Hematopoietic multipotent progenitor cell treated with erythropoietin and hydrocortisone succinate and interleukin-3 and kit ligand, for 4 days (in vitro differentiated cells): ENCODE measurements around the gene CUBN.
A peak's percentile ranks its signal among the peaks of the same experiment; 100 is the strongest.

Experiments
- DNase-seq: peaks from one replicate; pipeline ENCODE4 v3.0.0-alpha.2; 2015

Gene CUBN

DNA sequence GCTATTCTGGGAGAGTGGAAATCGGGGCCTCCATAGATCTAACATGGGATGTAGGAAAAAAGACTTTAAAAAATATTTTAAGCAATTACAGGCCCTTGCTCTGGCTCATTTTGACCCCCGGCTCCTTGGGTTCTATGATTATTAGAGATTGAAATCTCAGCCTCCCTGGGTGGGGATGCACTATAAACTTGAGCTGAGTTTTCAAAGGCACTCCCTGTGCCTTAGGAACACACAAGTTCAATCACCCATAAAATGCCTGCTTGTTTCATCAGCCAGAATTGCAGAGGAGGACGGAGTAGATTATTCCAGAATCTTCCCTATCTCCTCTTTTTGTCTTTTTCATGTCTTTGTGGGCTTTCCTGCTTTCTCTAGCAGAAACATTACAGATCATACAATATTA lies 145.4 kb downstream of the CUBN start:
- DNase-seq: no peak

DNA sequence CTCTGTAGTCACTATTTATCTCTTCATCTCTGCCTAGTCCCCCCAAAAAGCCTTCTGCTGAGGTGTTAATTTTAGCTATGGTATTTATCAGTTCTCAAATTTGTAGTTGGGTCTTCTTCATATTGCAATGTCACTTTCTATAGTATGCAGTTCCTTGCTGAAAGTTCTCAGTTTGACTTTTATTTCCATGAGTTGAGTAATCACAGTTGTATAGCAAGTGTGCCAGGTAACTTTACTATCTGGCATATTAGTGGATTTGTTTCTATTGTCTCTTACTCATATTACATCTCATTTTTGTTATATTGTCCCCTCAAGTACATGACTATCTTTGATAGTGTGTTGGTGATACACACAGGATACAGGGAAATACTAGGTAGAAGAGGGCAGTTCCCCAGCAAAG lies 152.8 kb downstream of the CUBN start:
- no peak for DNase-seq

DNA sequence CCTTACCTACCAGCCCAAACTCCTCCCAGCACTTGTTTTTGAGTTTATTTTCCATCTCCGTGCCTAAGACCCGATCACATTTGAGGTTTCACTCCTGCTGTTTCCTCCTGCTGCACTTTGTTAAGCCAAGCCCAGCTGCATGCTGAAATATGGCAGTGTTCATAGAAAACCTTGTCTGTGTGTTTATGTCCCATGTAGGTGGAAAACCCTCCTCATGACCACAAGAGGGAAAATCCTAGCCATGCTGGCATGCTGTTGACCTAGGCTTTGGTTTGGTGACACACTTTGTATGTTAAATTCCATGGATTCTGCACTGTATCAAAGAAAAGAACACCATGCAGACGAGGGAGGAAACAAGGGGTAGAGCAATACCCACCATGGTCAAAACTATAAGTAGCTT lies 154.4 kb downstream of the CUBN start:
- peak; percentile 4 for DNase-seq

DNA sequence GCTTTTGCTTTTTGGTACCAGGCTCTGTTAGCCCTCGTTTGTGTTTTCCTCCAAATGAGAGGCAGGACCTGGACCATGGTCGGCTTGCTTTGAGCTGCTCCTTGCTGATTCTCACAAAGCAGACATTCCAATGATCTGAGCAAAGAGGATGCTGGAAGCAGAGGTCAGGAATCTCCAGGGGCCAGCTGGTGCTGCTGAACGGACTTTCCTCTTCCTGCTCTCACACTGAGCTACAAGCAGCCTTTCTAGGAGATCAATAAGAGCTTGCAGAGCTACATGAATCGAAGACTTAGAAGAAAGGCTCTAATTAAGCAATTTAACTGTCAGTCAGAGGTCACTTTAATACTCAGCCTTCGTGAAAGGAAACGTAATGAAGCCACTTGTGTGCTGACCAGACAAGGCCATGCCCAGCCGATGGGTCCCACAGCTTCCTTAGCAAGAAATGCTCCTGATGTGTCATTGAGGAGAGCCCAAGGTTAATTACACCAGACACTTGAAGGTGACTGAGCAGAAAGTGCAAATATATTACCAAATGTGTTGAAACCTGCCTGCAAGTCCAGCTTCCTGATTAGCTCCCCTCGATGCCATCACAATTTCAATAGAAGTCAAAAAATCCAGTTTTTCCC lies 161.1 kb downstream of the CUBN start:
- no peak for DNase-seq

- DNase-seq: no peak
These were observed 161.7 kb downstream of the CUBN start for GRCh38 chr10:16967866-16968415.

- DNase-seq: no peak
These were observed 162.4 kb downstream of the CUBN start for GRCh38 chr10:16966991-16967865.

- no peak for DNase-seq
These were observed 163.7 kb downstream of the CUBN start for GRCh38 chr10:16965740-16966447.

DNA sequence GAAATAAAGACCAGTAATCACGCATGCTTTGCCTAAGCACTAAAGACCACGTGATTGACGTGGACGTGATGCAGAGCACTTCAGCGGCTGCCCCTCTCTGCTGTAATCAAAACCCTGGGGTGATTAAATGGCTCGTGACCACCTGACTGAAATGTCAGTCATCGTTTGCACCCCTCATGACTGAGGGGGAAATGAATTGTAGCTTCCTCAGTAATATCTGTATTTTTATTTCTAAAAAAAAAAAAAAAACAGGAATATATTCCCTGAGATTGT lies 164.3 kb downstream of the CUBN start:
- DNase-seq: no peak

DNA sequence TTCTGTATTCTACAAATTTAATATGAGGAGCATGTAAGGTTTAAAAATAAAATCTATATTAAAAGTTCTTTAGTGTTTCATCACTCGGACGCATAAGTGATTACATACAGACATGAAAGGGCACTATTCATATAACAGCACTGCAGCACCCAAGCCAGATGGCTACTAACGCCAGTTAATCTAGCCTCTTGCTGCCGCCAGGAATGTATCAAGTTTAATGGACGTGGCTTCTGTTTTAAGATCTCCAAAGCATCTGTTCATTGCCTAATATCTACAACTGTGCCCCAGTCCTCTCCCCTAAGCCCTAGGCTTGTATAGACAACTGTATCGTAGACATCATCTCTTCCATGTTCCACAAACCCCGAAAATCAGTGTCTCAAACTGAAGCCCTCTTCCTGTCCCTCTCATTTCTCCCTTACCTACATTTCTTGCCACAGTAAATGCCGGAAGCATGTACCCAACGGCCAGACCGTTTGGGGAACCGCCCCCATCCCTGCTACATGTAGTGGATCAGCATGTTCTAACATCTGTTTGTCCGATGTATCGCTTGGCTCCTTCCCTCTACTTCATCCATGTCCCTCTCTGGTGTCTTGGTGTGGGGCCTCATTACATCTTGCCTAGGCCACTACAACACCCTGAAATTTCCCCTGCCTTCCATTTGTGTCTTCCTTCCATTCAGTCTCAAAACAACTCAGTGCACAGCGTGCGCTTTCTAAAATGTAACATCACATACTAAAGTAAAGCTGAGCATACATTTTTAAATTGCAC lies 164.9 kb downstream of the CUBN start:
- no peak for DNase-seq

- DNase-seq: no peak
These were observed 169.1 kb downstream of the CUBN start for GRCh38 chr10:16960551-16960950.

- DNase-seq: no peak
These were observed 172.6 kb downstream of the CUBN start for GRCh38 chr10:16957038-16957437.

DNA sequence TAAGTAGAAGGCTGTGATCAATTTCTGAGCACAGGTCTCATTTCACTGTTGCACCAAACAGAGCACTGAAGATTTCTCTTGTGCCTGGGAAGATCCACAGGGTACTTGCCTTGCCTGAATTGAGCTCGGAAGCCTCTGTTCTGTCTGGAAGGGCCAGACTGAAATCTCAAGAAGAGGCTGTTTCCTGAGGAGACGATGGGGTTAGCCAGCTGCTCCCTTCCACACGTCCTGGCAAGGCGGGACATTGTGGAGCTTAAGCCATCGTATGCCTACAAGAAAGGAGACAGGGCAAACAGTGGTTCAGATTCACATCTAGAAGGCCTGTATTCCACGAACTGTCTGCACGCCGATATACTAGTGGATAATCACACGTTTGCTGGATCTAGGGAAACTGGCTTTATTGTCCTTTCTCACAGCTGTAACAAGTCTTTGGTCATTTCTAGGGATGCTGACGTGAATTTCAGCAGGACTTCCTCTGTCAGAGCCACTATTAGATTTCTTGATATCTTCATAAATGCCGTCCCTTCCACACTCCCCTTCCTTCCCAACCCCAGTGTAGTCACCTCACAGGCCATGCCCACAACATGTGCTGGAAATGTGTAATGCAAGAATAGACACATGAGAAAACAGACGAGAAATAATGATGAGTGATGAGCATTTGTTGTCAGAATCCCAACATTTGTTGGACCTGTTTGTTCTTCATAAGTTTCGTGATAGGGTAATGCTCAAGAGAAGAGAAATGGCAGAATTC lies 175.2 kb downstream of the CUBN start:
- no peak for DNase-seq

DNA sequence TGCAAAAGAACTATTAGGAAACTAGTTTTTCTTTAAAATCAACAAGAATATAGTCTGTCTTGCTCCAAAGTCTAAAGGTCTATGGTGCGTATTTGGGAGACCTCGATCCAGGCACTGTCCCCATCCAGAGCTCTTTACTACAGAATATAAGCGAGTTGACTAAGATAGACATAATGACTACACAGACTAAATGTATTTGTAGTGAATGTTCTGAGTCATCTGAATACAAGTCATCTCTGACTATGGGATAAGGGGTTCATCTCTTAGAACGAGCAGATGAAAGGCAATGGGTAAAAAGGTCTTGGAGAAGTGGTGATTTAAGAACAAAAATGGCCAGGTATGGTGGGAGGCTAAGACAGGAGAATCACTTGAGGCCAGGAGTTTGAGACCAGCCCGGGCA lies 176.3 kb downstream of the CUBN start:
- no peak for DNase-seq

DNA sequence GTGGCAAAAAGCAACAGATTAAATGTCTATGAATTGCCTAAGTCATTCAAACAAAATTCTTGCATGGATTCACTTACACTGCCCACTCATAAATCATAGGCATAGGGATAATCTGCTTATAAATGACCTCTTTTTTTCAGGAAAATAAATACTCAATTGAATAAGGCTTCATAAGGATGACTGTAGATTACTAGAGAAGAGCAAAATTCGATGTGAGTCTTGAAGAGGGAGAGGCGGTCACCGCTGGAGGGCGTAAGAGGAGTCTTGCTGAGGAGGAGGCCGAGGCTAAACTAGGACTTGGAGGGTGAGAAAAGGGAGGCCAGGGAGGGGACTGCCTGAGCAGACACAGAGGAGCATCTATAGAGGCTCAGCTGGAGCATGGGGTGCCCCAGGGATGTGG lies 177.0 kb downstream of the CUBN start:
- DNase-seq: peak; percentile 13

GRCh38 chr10:16952080-16952479 lies 177.5 kb downstream of the CUBN start:
- peak; percentile 7 for DNase-seq

DNA sequence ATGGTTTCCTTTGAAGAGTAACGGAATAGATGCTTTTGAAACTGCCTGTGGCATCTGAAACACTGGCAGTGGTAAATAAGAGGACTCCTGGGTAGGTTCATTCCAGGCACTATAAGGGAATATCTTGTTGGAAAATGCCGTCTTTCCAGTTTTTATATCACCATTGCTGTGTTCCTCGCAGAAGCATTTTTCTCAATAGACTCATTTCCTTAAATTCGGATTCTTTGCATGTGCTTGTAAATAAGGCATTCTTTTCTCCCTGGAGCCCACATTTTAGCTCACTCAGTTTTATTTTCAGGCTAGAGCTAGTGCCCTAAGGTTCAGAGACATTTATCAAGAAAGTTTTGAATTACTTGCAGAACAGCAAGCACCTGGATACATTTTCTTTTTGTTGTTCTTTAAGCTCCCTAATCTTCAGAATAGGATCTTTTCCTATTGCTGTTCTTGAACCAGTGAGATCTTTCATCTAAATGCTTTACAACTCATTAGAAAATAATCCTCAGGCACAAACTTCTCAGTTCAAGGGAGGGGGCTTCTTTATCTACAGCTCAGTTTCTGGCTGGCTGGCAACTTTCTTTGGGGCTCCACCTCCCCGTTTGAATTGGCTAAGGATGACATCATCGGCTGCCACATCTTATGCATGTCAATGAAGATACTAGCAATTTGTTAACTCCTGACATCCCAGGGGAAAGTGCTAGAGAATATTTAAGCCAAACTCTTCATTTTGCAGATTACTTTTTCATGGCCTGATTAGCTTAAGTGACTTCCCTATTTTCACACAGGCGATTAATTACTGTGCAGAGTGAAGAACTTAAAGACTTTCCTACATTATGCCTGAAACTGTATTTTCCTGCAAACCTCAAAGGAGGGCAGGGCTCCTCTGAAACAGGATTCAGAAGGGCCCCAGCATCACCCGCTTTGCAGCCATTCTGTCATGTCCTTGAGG lies 178.7 kb downstream of the CUBN start:
- DNase-seq: peak; percentile 64

GRCh38 chr10:16949816-16950215 lies 179.8 kb downstream of the CUBN start:
- DNase-seq: no peak

DNA sequence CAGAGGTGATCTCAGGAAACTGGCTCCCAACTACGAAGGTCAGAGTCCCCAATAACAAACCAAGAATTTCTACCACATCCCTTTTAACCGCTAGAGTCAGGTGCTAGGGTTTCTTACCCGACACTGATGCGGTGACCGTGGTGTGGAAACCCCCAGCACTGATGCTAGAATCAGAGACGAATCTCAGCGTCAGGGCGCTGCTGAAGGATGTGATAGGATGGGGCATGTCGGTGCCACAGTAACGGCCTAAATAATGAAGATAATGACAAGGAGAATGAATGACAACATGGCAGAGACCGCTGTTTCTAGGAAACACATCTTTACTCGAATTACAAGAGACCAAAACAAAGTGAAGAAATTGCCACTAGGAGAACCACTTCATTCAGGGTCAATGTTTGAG lies 181.2 kb downstream of the CUBN start:
- no peak for DNase-seq

DNA sequence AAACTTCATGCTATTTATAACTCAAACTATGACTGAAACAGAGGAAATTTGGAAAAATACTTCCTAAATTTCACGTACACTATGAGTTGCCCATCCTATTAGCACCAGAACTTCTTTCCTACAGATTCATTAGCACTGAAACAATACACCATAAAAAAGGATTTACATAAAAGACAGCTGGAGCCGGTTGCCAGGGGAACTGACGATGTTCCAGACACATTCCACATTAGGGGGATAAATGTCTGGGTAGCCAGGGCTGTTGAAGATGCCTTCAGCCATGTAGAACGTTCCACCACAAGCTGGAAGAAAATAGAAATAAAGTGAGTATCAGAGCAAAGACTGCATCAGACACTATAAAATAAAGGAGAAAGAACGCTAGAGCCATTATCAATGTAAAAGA lies 182.5 kb downstream of the CUBN start:
- DNase-seq: no peak

DNA sequence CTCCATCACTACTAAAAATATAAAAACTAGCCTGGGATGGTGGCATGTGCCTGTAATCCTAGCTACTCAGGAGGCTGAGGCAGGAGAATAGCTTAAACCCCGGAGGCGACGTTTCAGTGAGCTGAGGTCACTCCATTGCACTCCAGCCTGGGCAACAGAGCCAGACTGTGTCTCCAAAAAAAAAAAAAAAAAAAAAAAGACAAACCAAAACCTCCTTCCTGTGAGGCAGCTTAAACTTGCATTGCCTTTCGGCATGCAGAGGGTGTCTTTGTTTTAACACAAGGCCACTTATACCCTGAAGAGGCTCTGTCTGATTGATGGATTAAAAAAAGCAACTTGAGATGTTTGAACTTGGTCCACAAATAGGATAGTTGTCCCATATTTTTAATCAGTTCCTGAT lies 184.0 kb downstream of the CUBN start:
- no peak for DNase-seq

DNA sequence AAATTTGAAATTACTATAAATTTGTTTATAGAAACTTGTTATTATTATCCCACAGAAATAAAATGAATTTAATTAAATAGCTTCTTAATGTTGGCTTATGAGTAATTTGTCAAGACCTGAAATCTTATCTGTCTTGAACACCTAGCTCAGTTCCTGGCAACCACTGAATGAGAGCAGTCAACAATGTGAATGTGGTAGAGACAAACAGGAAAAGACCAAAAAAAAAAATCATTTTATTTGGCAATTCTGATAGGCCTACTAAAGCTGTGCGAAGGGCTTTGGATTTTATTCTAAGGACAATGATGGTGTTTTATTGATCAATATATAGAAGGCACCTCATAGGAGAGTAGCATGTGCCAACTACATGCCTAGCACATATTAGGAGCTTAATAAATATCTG lies 184.6 kb downstream of the CUBN start:
- peak; percentile 15 for DNase-seq
